Hepatocyte (in vitro differentiated cells): ENCODE data around the gene THSD4.

Experiments
- EZH2 ChIP-seq: fragments of 200-600 bp; sonication (generic); IDR thresholded peaks from 2 replicates; pipeline ENCODE4 v1.6.1; 2016; ENCODE audit warnings: antibody characterized with exemption, mild to moderate bottlenecking, borderline replicate concordance
- EZH2phosphoT487 ChIP-seq: fragments of 200-600 bp; sonication (generic); IDR thresholded peaks from one replicate; pipeline ENCODE4 v1.6.1; 2018; ENCODE audit warnings: antibody characterized with exemption, mild to moderate bottlenecking, low read depth, moderate library complexity; ENCODE audit not compliant: unreplicated experiment, severe bottlenecking
- TF ChIP-seq, protein P1 (sequence below): fragments of 200-600 bp; sonication (generic); IDR thresholded peaks from 2 replicates; pipeline ENCODE4 v1.5.1; 2016; ENCODE audit warnings: antibody characterized with exemption, mild to moderate bottlenecking; ENCODE audit not compliant: poor library complexity

DNA sequence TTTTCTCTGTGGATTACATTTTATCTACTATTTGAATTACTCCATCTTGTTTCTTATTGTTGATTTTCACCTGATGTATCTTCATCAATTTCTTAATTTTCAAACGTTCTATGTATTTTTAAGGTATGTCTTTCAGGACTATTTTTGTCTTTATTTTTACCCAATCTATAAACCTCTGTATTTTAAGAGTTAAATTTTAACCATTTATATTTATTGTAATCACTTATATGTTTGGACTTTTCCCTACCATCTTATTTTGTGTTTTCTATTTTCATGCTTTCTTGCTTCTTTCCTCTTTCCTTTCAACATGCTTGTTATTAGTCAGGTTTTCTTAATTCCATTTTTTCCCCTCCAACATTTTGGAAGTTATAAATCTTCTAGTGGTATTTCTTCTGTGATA is 645.6 kb downstream of the THSD4 start:
- TF ChIP-seq, protein P1, sequence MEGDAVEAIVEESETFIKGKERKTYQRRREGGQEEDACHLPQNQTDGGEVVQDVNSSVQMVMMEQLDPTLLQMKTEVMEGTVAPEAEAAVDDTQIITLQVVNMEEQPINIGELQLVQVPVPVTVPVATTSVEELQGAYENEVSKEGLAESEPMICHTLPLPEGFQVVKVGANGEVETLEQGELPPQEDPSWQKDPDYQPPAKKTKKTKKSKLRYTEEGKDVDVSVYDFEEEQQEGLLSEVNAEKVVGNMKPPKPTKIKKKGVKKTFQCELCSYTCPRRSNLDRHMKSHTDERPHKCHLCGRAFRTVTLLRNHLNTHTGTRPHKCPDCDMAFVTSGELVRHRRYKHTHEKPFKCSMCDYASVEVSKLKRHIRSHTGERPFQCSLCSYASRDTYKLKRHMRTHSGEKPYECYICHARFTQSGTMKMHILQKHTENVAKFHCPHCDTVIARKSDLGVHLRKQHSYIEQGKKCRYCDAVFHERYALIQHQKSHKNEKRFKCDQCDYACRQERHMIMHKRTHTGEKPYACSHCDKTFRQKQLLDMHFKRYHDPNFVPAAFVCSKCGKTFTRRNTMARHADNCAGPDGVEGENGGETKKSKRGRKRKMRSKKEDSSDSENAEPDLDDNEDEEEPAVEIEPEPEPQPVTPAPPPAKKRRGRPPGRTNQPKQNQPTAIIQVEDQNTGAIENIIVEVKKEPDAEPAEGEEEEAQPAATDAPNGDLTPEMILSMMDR: no peak
- no peak for TF ChIP-seq EZH2
- TF ChIP-seq EZH2phosphoT487: no peak
